BE2C (cell line): Measurements from ENCODE around the gene OCA2. TPM values are rescaled to one million over a fixed set of nuclear protein-coding genes. Genes with fewer than 3 reads are reported as not detected.
A peak's percentile ranks its signal among the peaks of the same experiment; 100 is the strongest.
"Not testable (repeated sequence)": the region's sequence is repeated elsewhere in the genome, so short reads cannot be mapped to it uniquely, and the experiment has no call there.

ENCODE experiments used
- DNase-seq: peaks from one replicate; pipeline ENCODE4 v3.0.0-alpha.2; 2020
- H3K27me3 ChIP-seq: fragments of 250-450 bp; sonication (Bioruptor Pico); 2 replicates; pipeline ENCODE4 v1.5.1; 2020; ENCODE audit warnings: mild to moderate bottlenecking
- H3K36me3 ChIP-seq: fragments of 250-450 bp; sonication (Bioruptor Pico); 2 replicates; pipeline ENCODE4 v1.5.1; 2020; ENCODE audit warnings: mild to moderate bottlenecking
- H3K4me1 ChIP-seq: fragments of 250-450 bp; sonication (Bioruptor Pico); 2 replicates; pipeline ENCODE4 v1.5.1; 2020
- H3K4me3 ChIP-seq: 2 replicates; pipeline ENCODE4 v1.5.1; 2011; ENCODE audit warnings: low read depth, low read length
- H3K9me3 ChIP-seq: fragments of 250-450 bp; sonication (Bioruptor Pico); 2 replicates; pipeline ENCODE4 v1.5.1; 2020
- polyA plus RNA-seq: library from polyadenylated mRNA; unstranded; fragments of >200 nt; gene quantifications from one replicate; pipeline ENCODE4 v1.2.1, GENCODE V29; 2012; ENCODE audit warnings: low read depth, missing spikeins; ENCODE audit not compliant: insufficient read length, insufficient read depth
- TF ChIP-seq, protein P1 (sequence below): IDR thresholded peaks from 2 replicates; pipeline ENCODE4 v1.5.1; 2012; ENCODE audit warnings: mild to moderate bottlenecking, low read depth, low read length

OCA2 gene
- polyA plus RNA-seq: not detected

DNA sequence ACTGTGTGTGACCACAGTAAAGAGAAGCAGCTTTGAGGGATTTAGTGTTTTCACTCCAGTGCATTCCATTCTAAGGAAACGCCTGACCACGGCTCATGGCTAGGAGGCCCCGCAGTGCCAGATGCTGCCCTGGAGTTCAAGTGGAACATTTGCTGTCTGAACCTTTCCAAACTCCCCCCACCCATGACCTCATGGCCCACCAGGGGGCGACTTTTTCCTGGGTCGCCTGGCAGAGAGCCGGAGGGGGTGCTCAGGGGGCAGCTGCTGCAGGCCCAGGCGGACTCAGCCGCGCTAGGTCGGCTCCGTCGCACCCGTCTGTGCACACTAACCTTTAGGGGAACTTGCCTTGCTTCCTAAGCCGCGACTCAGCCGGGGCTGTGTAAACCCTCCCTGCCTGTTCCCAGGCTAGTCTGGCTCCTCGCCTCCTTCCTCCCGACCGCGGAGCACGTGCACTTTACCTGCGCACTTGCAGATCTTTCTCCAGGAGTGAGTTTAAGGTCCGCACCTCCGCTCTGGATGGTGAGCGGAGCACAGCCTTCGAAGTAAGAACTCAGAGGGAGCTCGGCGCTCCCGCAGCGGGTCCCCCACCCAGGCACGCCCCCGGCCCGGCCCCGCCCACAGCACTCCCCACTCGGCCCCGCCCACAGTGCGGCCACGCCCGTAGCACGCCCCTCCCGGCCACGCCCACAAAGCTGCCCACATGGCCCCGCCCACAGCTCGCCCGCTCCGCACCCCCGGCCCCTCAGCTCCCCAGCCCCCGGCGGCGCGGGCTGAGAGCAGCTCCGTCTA is at the start of gene OCA2:
Gene OCA2, minus strand, starts transcription at position 550 of the 789 bp plus-strand sequence. CDS start 17,441 bp downstream, outside the sequence.
- Histone ChIP-seq H3K36me3 (no peaks in the 10 kb centered on the region), H3K4me1 (peaks cover 6% of the 10 kb centered on the region), H3K9me3 (no peaks in the 10 kb centered on the region; the same call in 1 of the 2 replicates), H3K4me3 (peak within 1 kb of the TSS; percentile 56), H3K27me3 (peaks cover 25% of the 10 kb centered on the region)
- TF ChIP-seq, protein P1, sequence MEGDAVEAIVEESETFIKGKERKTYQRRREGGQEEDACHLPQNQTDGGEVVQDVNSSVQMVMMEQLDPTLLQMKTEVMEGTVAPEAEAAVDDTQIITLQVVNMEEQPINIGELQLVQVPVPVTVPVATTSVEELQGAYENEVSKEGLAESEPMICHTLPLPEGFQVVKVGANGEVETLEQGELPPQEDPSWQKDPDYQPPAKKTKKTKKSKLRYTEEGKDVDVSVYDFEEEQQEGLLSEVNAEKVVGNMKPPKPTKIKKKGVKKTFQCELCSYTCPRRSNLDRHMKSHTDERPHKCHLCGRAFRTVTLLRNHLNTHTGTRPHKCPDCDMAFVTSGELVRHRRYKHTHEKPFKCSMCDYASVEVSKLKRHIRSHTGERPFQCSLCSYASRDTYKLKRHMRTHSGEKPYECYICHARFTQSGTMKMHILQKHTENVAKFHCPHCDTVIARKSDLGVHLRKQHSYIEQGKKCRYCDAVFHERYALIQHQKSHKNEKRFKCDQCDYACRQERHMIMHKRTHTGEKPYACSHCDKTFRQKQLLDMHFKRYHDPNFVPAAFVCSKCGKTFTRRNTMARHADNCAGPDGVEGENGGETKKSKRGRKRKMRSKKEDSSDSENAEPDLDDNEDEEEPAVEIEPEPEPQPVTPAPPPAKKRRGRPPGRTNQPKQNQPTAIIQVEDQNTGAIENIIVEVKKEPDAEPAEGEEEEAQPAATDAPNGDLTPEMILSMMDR: peak; percentile 62
- peak; percentile 92 for DNase-seq

DNA sequence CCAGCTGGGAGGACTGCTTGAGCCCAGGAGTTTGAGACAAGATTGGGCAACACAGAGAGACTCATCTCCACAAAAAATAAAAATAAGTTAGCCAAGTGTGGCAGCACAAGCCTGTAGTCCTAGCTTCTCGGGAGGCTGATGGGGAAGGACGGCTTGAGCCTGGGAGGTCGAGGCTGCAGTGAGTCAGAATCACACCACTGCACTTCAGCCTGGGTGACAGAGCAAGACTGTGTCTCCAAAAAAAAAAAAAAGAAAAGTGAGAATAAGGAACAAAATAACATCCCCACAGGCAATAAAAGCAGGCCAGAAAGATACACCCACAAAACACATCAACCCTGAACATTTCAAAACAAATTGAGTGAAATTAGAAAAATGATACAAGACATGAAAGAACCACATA is 48.7 kb upstream of the OCA2 start:
- DNase-seq: no peak
- H3K9me3 ChIP-seq: no peaks in the 10 kb centered on the region
- TF ChIP-seq, protein P1: no peak
- peaks cover 22% of the 10 kb centered on the region for H3K36me3 ChIP-seq
- H3K27me3 ChIP-seq: no peaks in the 10 kb centered on the region
- no peak overlapping the region for H3K4me3 ChIP-seq
- no peaks in the 10 kb centered on the region; the same call in 1 of the 2 replicates for H3K4me1 ChIP-seq

DNA sequence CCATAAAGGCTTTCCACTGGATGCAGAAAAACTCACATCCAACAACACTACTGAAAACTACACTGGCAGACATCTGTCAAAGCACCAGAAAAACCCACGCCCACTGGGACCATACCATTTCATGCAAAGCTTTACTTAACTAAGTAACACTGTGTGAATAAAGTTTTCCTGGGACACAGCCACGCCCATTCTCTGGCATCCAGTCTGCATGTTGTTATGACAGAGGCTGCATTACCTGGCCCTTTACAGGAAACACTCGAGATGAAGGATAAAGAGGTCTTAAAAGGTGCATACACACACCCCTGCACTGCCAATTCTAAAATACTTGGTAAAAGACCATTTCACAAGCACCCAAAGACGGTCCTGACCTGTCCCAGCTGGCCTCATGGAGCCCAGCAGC is 46.3 kb upstream of the OCA2 start:
- H3K9me3 ChIP-seq, H3K27me3 ChIP-seq, H3K4me3 ChIP-seq, DNase-seq, H3K4me1 ChIP-seq: not testable (repeated sequence)
- H3K36me3 ChIP-seq: peaks cover 36% of the 10 kb centered on the region

DNA sequence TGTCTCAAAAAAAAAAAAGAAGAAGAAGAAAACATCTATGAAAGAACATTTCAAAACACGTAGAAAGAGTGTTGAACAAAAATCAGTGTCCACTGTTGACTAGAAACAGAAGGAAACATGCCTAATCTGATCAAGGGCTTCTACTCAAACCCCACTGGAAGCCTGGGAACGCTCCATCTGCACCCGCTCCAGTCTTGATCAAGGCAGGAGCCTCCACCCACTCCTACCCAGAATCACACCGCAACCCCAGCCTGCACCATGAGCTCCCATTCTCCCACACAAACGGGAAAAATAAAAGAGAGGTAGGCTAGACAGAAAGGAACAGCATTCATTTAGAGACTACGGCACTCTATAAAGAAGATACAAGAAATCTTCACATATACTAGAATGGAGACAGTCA is 40.9 kb upstream of the OCA2 start:
- no peak overlapping the region for H3K4me3 ChIP-seq
- H3K27me3 ChIP-seq: no peaks in the 10 kb centered on the region
- H3K9me3 ChIP-seq: no peaks in the 10 kb centered on the region
- no peak for DNase-seq
- TF ChIP-seq, protein P1: no peak
- H3K4me1 ChIP-seq: no peaks in the 10 kb centered on the region
- H3K36me3 ChIP-seq: peaks cover 29% of the 10 kb centered on the region

DNA sequence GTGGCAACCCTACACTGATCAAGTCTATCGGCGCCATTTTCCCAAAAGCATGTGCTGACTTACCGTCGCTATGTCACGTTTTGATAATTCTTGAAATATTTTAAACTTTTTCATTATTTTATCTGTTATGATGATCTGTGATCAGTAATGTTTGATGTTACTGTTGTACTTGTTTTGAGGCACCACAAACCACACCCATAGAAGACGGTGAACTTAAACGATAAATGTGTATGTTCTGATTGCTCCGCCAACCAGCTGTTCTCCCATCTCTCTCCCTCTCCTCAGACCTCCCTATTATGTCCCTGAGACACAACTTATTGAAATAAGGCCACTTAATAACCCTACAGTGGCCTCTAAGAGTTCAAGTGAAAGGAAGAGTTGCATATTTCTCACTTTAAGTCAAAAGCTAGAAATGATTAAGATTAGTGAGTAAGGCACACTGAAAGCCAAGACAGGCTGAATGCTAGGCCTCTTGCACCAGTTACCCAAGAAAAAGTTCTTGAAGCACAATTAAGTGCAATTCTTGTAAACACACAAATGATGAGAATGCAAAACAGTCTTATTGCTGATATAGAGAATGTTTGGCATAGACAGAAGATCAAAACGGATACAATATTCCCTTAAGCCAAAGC is 38.4 kb upstream of the OCA2 start:
- not testable (repeated sequence) for H3K27me3 ChIP-seq, H3K9me3 ChIP-seq, DNase-seq, H3K4me1 ChIP-seq, H3K4me3 ChIP-seq
- peaks cover 18% of the 10 kb centered on the region for H3K36me3 ChIP-seq

DNA sequence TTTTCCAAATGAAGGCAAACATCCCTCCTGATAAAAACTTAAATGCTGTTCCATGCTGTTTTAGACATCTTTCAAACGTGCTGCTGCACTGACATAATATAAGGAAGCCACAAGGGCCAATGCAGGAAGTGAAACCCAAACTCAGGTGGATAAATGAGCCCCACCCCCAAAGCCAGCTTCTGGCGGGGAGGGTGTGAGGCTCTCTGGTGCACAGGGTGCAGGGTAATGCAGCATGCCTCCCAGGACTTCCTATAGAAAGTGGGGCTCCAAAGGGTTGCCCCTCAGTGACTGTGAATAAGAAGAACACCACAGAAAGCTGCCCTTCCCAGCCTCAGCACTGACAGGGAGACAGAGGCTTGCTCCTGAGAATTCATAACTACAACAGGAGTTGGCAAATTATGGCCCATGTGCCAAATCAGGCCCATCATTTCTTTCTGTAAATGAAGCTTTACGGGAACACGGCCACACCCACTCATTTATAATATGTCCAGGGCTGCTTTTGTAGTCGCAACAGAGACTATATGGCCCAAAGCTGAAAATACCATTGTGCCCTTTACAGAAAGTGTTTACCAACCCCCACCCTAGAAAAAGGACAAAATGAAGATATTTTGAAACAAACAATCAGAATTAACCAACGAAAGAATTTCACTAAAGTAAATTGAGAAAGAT is 37.3 kb upstream of the OCA2 start:
- H3K27me3 ChIP-seq, H3K9me3 ChIP-seq, H3K4me1 ChIP-seq, DNase-seq, H3K4me3 ChIP-seq: not testable (repeated sequence)
- peaks cover 22% of the 10 kb centered on the region for H3K36me3 ChIP-seq

DNA sequence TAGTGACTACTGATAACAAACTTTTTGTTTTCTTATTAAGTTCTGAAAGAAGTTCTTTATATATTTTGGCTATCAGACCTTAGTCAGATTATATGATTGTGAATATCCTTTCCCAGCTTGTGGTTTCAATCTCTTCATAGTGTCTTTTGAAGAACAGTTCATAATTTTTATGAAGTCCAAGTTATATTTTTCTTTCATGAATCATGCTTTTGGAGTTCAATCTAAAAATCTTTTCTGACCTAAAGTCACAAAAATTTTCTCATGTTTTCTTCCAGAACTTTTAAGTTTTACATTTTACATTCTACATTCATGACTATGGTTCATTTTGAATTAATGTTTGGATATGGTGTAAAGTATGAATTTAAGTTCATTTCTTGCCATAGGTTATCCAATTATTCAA is 34.2 kb upstream of the OCA2 start:
- no peaks in the 10 kb centered on the region for H3K27me3 ChIP-seq
- no peaks in the 10 kb centered on the region for H3K4me1 ChIP-seq
- no peak overlapping the region for H3K4me3 ChIP-seq
- no peak for DNase-seq
- TF ChIP-seq, protein P1: no peak
- no peaks in the 10 kb centered on the region for H3K9me3 ChIP-seq
- H3K36me3 ChIP-seq: peaks cover 22% of the 10 kb centered on the region
